HG03108 (cell line): ENCODE data around the gene HSPA6.
"Not testable (repeated sequence)": the region's sequence is repeated elsewhere in the genome, so short reads cannot be mapped to it uniquely, and the experiment has no call there.

Experiments
- ATAC-seq: cut with Tn5 transposase; IDR thresholded peaks from one replicate; pipeline ENCODE4 v1.9.1; 2021; ENCODE audit warnings: moderate library complexity; ENCODE audit not compliant: unreplicated experiment

Gene HSPA6

GRCh38 chr1:161557506-161558450 is 33.4 kb downstream of the HSPA6 start:
- not testable (repeated sequence) for ATAC-seq

GRCh38 chr1:161560960-161561715 is 36.8 kb downstream of the HSPA6 start:
- ATAC-seq = not testable (repeated sequence)

GRCh38 chr1:161562441-161562840 is 38.1 kb downstream of the HSPA6 start:
- ATAC-seq = not testable (repeated sequence)

- ATAC-seq = not testable (repeated sequence)
These were observed 39.2 kb downstream of the HSPA6 start for GRCh38 chr1:161563522-161563921.

- not testable (repeated sequence) for ATAC-seq
These were observed 42.2 kb downstream of the HSPA6 start for GRCh38 chr1:161566602-161566960.

GRCh38 chr1:161571703-161572102 is 47.4 kb downstream of the HSPA6 start:
- not testable (repeated sequence) for ATAC-seq
